ENCODE data around the gene NARS2.
A peak's percentile ranks its signal among the peaks of the same experiment; 100 is the strongest.

NARS2 gene

DNA sequence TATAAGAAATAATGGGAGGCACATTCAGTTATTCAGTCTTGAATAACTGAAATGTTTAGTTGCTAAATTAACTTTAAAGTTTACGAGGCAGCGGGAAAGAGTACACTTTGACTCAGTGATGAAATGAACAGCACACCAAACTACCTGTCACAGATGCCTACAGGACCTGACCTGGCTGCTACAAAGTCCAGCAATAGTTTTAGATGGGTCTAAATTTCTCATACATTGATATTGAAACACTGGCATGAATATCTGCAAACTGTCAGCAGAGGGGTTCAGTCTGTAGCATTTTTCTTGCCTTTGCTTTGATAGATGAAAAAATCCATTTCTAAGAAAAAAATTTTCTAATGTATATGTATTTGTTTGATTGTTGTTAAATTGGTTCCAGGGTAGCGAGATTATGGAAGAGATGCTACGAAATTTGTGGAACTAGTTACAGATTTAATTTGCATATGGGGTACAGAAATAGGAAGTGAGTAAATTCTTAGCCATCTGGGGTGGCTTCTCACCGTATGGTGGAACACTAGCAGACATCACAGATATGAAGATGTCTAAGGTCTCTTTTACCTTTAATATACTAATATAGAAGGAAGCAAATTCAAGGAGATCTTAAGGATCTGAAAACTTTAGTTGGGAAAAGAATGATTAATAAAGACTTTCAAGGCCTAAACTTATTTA, 136.2 kb downstream of the NARS2 start:
- no peak for DNase-seq (ENCODE audit: low read depth in 2 of 2)

- no peak for DNase-seq (ENCODE audit: low read depth in 2 of 2)
These were observed 141.7 kb downstream of the NARS2 start for GRCh38 chr11:78432956-78433355.

- no peak for DNase-seq (ENCODE audit: low read depth in 2 of 2)
These were observed 142.6 kb downstream of the NARS2 start for GRCh38 chr11:78432058-78432515.

DNA sequence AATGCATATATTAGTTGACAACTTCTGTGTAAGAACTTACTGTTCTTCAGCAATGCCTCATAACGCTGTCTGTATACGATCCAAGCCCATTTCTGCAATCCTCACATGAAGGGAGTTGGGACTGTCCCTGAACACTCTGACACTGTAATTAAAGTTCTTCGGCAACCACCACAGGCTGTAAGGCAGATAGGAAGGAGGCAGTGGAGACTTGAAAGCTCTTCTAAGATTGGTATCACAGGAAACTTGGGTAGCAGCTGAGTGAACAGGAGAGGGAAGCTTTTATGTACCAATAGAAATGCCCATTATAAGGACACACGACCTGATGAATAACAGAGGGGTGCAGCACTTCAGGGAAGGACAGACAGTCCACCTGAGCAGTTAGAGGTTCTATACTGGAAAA, 145.0 kb downstream of the NARS2 start:
- DNase-seq (ENCODE audit: low read depth in 2 of 2), result no peak

- no peak for DNase-seq (ENCODE audit: low read depth in 2 of 2)
These were observed 145.5 kb downstream of the NARS2 start for GRCh38 chr11:78429209-78429608.

GRCh38 chr11:78428773-78429172, 145.9 kb downstream of the NARS2 start:
- no peak for DNase-seq (ENCODE audit: low read depth in 2 of 2)

DNA sequence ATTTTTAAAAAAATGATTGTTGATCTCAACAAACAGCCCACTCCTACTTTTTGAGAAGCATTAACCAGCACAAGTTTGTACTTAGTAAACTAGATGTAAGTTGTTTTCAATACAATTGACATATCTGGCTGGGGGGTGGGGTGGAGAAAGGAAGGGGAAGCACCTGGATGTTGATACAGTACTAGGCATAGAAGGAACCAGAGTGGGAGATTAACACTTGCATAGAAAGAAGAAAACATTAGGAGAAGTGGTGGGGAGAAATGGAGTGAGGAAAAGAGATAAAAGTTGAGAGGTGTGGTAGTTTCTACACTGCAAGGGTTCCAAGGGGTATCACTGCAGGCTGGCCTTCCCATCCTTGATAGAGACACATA, 146.4 kb downstream of the NARS2 start:
- no peak for DNase-seq (ENCODE audit: low read depth in 2 of 2)

DNA sequence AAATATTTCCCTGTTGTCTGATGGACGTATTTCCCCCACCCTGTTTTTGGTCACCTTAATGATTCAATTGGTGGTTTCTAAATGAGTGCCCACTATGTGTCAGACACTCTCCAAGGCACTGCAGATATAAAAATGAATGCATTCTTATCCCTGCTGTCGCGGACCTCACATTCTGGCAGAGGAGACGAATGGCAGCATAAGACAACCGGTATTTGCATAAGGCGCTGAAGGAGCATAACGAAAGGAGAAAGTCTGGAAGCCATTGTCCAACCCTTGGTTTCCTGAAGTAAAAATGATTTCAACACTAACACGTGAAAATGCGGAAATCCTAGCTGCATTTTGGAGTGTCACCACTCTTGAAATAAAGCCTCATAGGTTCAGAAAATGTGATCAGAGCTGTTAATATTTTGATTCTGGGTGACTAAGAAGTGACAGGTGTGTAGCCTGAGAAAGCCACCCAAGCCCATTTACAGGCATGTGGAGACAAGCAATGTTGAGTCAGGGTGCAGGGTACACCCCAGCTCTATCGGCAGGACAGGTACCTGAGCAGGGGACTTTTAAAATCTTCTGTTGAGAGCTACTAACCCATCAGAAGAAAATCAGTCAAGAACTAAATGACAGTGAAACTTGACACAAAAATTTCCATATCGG, 146.9 kb downstream of the NARS2 start:
- DNase-seq (ENCODE audit: low read depth in 2 of 2), result no peak

GRCh38 chr11:78426845-78427244, 147.8 kb downstream of the NARS2 start:
- DNase-seq (ENCODE audit: low read depth in 2 of 2), result no peak

DNA sequence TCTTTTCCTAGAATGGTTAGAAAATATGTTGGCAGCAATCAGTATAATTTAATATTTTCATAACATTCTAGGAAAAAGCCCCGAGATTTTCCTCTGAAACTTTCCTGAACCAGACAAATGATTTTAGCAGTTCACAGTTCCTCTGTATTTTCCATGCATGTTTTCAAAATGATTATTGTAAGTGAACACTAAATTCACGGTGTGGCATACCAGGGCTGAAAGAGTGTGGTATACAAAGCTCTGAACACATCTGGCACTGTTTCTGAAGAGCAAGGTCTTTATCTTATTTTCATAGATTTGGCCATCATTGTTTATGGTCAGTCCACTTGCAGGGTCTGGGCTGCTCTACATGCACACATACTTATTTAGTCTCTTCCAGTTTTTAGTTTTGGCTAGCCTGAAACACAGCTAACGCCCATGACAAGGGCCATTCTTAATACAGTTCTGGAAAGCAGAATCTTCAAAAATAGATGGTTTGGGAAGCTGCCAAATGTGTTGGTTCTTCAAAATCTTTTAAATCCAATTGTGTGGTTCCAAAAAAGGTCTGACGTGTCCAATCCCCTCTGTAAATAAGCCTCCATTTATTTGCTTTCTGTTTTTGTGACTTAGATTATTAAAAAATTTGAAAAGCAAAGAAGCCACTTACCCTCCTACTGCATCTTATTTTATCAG, 149.1 kb downstream of the NARS2 start:
- DNase-seq (ENCODE audit: low read depth in 2 of 2), result no peak

DNA sequence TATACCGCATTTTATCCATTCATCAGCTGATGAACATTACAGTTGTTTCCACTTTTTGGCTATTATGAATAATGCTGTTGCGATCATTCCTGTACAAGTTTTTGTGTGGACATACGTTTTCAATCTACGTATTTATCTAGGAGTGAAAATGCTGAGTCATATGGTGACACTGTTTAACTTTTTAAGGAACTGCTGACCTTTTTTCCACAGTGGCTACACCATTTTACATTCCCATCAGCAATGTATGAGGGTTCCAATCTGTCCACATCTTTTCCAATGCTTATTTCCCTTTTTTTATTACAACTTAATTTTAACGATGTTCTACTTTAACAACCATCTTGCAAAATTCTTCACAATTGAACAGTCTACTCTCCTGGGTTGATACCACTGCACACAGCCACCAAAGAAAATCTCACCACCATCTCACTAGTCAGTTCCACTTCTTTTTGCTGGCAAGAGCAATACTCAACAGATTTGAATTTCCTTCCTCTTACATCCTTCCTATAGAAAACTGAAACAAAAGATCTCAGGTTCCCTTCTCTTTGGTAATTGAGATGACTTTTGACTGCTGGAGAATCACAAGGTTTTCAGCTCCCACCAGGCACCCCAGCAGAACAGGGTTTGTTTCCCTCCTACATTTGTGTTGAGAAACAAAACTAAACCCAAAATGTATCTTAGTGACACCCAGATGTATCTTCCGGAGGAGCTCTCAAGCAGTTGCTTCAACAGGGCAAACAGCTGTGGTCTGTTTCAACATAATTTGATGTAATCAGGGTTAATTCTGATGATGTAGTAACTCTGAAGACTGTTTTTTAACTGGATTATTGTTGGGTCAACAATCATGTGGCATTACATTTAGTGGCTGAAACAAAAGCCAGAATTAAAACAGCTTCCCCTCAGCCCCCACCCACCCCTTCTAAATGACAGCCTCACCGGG, 150.1 kb downstream of the NARS2 start:
- DNase-seq (ENCODE audit: low read depth in 2 of 2), result no peak

- no peak for DNase-seq (ENCODE audit: low read depth in 2 of 2)
These were observed 151.4 kb downstream of the NARS2 start for GRCh38 chr11:78423241-78423640.

DNA sequence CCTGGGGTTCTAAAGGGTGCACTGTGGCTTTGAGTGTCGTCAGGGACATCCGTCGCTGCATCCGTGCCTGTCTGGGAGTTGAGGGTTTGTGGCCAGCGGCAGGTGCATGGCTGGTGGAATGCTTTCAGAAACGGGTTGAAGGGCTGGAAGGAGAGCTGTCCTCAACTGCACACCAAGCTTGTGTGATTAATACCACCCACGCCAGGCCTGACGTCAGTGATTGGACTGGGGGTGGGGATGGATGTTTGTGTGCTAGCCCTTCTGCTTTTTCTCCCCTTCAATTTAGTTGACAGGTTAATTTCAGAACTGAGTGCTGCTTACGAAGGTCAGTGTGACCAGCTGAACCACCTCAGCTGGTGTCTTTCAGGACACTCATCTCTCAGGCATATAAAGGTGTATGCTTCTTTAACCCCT, 153.9 kb downstream of the NARS2 start:
- peak in 1 of 2 donors; percentile 33 for DNase-seq (ENCODE audit: low read depth in 2 of 2)

DNA sequence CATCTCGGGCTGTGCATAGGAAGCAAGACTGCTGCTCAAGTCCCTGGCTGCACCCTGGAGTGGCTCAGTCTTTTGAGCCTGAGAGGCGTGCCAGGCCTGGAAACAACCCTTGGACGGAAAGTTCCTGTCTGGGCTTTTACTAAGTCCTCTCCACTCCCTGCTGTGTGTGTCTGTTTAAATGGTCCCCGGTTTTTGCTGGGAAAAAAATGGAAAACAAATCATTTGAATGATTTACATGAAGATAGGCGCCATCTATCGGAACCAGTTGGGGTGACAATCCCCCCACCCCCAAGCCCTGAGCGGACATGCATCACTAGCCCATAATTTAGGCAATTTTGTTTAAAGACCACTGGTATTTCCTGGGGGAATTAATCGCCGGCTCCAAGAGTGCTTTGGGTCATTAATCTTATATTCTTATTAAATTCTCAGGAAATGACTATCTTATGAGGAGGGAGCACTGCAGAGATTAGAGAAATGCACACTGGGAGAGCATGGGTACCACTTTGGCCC, 154.4 kb downstream of the NARS2 start:
- DNase-seq (ENCODE audit: low read depth in 2 of 2), result peak in 1 of 2 donors; percentile 13

DNA sequence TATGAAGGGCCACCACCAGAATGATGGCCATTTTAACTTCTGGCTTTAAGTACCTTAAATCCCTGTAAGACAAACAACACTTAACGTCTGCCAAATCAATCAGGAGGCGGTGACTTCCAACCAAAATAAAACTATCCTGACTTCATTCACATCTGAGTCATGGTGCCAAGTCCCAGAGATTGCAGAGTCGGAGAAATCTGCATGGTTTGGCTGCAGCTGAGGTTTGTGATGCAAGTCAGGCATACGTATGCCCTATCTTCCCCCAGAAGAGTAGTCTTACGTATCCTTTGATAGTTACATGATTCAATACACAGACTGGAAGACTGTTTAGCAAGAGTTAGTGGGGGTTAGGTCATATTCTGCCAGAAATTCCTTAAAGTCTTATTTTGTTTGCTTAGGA, 155.3 kb downstream of the NARS2 start:
- no peak for DNase-seq (ENCODE audit: low read depth in 2 of 2)

GRCh38 chr11:78418584-78419211, 156.0 kb downstream of the NARS2 start:
- DNase-seq (ENCODE audit: low read depth in 2 of 2), result no peak

GRCh38 chr11:78417888-78418583, 156.6 kb downstream of the NARS2 start:
- DNase-seq (ENCODE audit: low read depth in 2 of 2), result peak; percentile 36 to 57

GRCh38 chr11:78417175-78417887, 157.3 kb downstream of the NARS2 start, which contains the start of gene GAB2:
GAB2 (minus strand) TSS chr11:78417820; CDS start chr11:78417720, 100 bp downstream.
- DNase-seq (ENCODE audit: low read depth in 2 of 2), result no peak

DNA sequence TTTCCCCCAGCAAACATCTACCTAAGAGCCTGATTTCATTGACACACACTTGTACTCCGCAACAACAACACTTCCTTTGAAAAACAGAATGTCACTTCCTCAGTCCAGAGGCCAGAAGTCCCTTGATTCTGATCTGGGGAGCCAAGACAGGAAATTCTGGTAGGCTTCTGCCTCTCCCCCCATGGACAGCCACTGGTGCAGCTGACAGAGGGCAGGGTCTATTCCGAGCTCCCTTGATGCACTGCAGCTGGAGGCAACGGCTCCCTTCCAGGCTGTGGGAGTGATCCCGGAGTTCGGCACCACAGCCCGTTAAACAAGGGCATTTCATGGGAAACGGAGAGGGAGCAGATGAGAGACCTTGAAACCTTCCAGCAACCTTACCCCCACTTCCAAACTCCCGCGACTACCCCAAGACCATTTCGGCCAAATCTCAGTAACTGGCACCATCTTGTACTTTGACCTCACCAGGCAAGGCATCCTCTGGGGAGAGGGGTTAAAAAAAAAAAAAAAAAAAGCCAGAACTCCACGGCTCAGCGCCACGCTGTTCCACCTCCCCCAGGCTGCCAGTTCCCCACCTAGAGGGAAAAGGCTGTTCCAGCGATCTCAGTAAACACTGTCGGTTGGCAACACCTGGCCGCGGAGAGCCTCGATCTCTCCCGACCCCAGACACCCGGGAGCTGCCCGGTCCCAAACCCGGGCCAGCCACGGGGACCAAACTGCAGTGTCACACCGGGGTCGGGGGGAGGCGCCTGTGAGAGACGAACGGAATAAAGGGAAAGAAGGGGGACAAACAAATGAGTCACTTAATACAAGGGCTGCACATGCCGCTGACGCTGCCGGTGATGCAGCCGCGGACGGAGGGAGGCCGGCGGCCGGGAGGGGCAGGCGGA, 158.1 kb downstream of the NARS2 start:
- DNase-seq (ENCODE audit: low read depth in 2 of 2), result peak; percentile 45 to 60
